K562 (cell line): ENCODE measurements around the gene LCP2.

ENCODE experiments used
- BHLHE40 ChIP-seq: IDR thresholded peaks from 2 replicates; pipeline ENCODE4 v1.6.1; 2011; ENCODE audit warnings: low read length, improper control_type of control experiment
- CHD2 ChIP-seq: IDR thresholded peaks from 2 replicates; pipeline ENCODE4 v1.6.1; 2011; ENCODE audit warnings: low read depth, low read length
- CREB3 ChIP-seq: fragments of 450-650 bp; conservative IDR thresholded peaks from 2 replicates; pipeline ENCODE4 v1.6.1; 2016; ENCODE audit warnings: missing genetic modification characterization, low read depth, mild to moderate bottlenecking, missing compliant biosample characterization, moderate library complexity
- DPF2 ChIP-seq: fragments of 450-650 bp; IDR thresholded peaks from 2 replicates; pipeline ENCODE4 v1.6.1; 2016
- ESRRA ChIP-seq: fragments of 450-650 bp; IDR thresholded peaks from 2 replicates; pipeline ENCODE4 v1.6.1; 2014; ENCODE audit warnings: low read depth, mild to moderate bottlenecking, moderate library complexity, borderline replicate concordance
- MECOM ChIP-seq: fragments of 250-450 bp; sonication (Bioruptor Pico); IDR thresholded peaks from 2 replicates; pipeline ENCODE4 v1.8.0; 2022; ENCODE audit warnings: inconsistent platforms
- MEIS2 ChIP-seq: fragments of 450-650 bp; IDR thresholded peaks from 2 replicates; pipeline ENCODE4 v1.6.1; 2014; ENCODE audit warnings: mild to moderate bottlenecking; ENCODE audit not compliant: partially characterized antibody
- POLR2A ChIP-seq: fragments of 450-650 bp; conservative IDR thresholded peaks from 2 replicates; pipeline ENCODE4 v1.6.1; 2016
- RFX5 ChIP-seq: IDR thresholded peaks from 2 replicates; pipeline ENCODE4 v1.6.1; 2011; ENCODE audit warnings: low read depth, mild to moderate bottlenecking, improper control_type of control experiment, low read length
- TFAP4 ChIP-seq: sonication (generic); formaldehyde crosslinking; IDR thresholded peaks from 2 replicates; pipeline ENCODE4 v1.8.0; 2022; ENCODE audit warnings: missing genetic modification reagents, mild to moderate bottlenecking, moderate library complexity, borderline replicate concordance
- UBTF ChIP-seq, 2 experiments: IDR thresholded peaks; 2 replicates each; pipeline ENCODE4 v1.6.1; 2012; ENCODE audit warnings: improper control_type of control experiment in 2 of 2, low read depth in 2 of 2, low read length in 2 of 2, borderline replicate concordance in 1 of 2
- ZBTB33 ChIP-seq: sonication (generic); formaldehyde crosslinking; IDR thresholded peaks from 2 replicates; pipeline ENCODE4 v1.8.1; 2023; ENCODE audit warnings: mild to moderate bottlenecking, missing genetic modification reagents
- ZNF121 ChIP-seq: sonication (generic); formaldehyde crosslinking; conservative IDR thresholded peaks from 2 replicates; pipeline ENCODE4 v1.8.0; 2022; ENCODE audit warnings: missing genetic modification reagents

GRCh38 chr5:170216257-170216864 is 81.2 kb downstream of the LCP2 start:
- no peak for TF ChIP-seq ZBTB33
- no peak for TF ChIP-seq POLR2A
- TF ChIP-seq DPF2 = no peak
- no peak for TF ChIP-seq ESRRA
- TF ChIP-seq TFAP4 (CRISPR knock-in tag) = no peak
- no peak for TF ChIP-seq RFX5
- no peak for TF ChIP-seq CREB3 (tag)
- no peak for TF ChIP-seq MEIS2
- no peak for TF ChIP-seq BHLHE40
- TF ChIP-seq ZNF121 (CRISPR knock-in tag) = no peak
- no peak for TF ChIP-seq UBTF (IDR thresholded peaks at IDR 0.05; ENCODE audit: borderline replicate concordance in 1 of 2, low read depth in 2 of 2, low read length in 2 of 2)
- TF ChIP-seq MECOM (CRISPR knock-in tag) = no peak
- no peak for TF ChIP-seq CHD2
